CD4-positive, alpha-beta T cell (primary cell): ENCODE data around the gene LRPAP1. TPM values are rescaled to one million over a fixed set of nuclear protein-coding genes. Genes with fewer than 3 reads are reported as not detected.

Experiments used
- ATAC-seq: fragments of 200-7000 bp; cut with Tn5 transposase; one replicate; pipeline ENCODE4 v1.10.0; 2022; ENCODE audit warnings: mild to moderate bottlenecking; ENCODE audit not compliant: poor library complexity
- CTCF ChIA-PET: fragments of 350-600 bp; sonication (Branson Sonifier 250); formaldehyde crosslinking; loops from one replicate; lab custom pipeline; 2021; ENCODE audit warnings: antibody characterized with exemption, inconsistent platforms; lab: Charles Lee
- POLR2A ChIA-PET: fragments of 350-600 bp; sonication (Branson Sonifier 250); formaldehyde crosslinking; loops from one replicate; lab custom pipeline; 2021; ENCODE audit warnings: antibody characterized with exemption, inconsistent platforms; lab: Charles Lee
- DNase-seq, 14 experiments: peaks; one replicate each; pipeline ENCODE4 v3.0.0-alpha.2; 2013 to 2020; ENCODE audit warnings: mixed read lengths in 2 of 14
- H3K27ac ChIP-seq, 2 donors: one replicate each; pipeline versions ENCODE4 v1.5.1 to v1.7.0; 2013; ENCODE audit warnings: low read length in 2 of 2, low read depth in 1 of 2, mild to moderate bottlenecking in 1 of 2
- H3K27me3 ChIP-seq, 2 experiments: 1 replicate in 1 of 2; 2 replicates in 1 of 2; pipeline versions ENCODE4 v1.6.1 to v1.7.0; 2013; ENCODE audit warnings: low read length in 2 of 2, control low read depth in 1 of 2, mild to moderate bottlenecking in 1 of 2, moderate library complexity in 1 of 2; ENCODE audit not compliant: insufficient read depth in 2 of 2, control insufficient read depth in 1 of 2
- H3K36me3 ChIP-seq: one replicate; pipeline ENCODE4 v1.6.1; 2013; ENCODE audit warnings: low read length, control low read depth; ENCODE audit not compliant: insufficient read depth
- H3K4me1 ChIP-seq: one replicate; pipeline ENCODE4 v1.6.1; 2013; ENCODE audit warnings: low read length, control low read depth; ENCODE audit not compliant: insufficient read depth
- H3K4me3 ChIP-seq: one replicate; pipeline ENCODE4 v1.5.1; 2013; ENCODE audit warnings: mild to moderate bottlenecking, low read length, moderate library complexity
- H3K9me3 ChIP-seq, 2 experiments: 1 replicate in 1 of 2; 2 replicates in 1 of 2; pipeline versions ENCODE4 v1.6.1 to v1.7.0; 2013; ENCODE audit warnings: low read length in 2 of 2, mild to moderate bottlenecking in 2 of 2, control low read depth in 1 of 2, moderate library complexity in 1 of 2; ENCODE audit not compliant: control insufficient read depth in 1 of 2, insufficient read depth in 1 of 2
- H3K27ac Mint-ChIP-seq: one replicate; pipeline ENCODE4 v1.8.0; 2020; ENCODE audit warnings: mixed read lengths
- H3K27me3 Mint-ChIP-seq: one replicate; pipeline ENCODE4 v1.8.0; 2021; ENCODE audit warnings: mixed read lengths
- H3K36me3 Mint-ChIP-seq: one replicate; pipeline ENCODE4 v1.8.0; 2021; ENCODE audit warnings: low read depth, mixed read lengths
- H3K4me1 Mint-ChIP-seq: one replicate; pipeline ENCODE4 v1.8.0; 2021; ENCODE audit warnings: low read depth, mixed read lengths
- H3K4me3 Mint-ChIP-seq: one replicate; pipeline ENCODE4 v1.8.0; 2020; ENCODE audit warnings: mild to moderate bottlenecking, mixed read lengths
- H3K9me3 Mint-ChIP-seq: one replicate; pipeline ENCODE4 v1.8.0; 2020; ENCODE audit warnings: mixed read lengths
- intact Hi-C, 2 experiments: fragments of 100-400 bp; cut with DNase I in 1 of 2; cut with micrococcal nuclease in 1 of 2; formaldehyde crosslinking; loops; one replicate each; pipeline versions ENCODE4 v1.15.1 to v1.9.0; 2023 to 2025; cut with DNase I, micrococcal nuclease
- total RNA-seq, 174 experiments: library from RNA in 2 of 174; stranded (reverse) in 2 of 174; gene quantifications; one replicate each; pipeline ENCODE4 v1.2.3 and lab custom pipeline; 2021 to 2026
- TF ChIP-seq, protein P1 (sequence below): fragments of 200-600 bp; IDR thresholded peaks from one replicate; pipeline ENCODE4 v1.8.0; 2022; ENCODE audit warnings: antibody characterized with exemption, mild to moderate bottlenecking

The LRPAP1 gene
- total RNA-seq, 2 experiments from 2014 or later, result 84.2 to 88.0 TPM

DNA sequence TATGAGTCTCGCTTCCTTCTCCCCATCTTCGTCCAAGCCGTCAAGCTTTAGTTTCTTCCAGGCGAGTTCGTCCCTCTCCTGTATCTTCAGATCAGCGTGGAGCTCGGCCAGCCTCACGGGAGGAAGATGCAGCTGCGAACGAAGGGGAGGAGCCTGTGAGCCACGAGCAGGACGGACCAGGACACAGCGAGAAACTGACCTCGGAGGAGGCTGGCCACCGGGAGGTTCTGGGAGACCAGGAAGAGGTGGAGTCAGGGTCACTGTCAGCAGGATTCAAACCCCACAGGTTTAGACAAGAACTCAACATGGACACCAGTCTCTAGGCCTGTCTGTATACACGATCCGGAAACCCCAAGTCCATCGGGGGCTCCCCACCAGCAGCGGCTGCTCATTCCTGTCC is 7.3 kb downstream of the LRPAP1 start:
- peak in 1 of 14 experiments; percentile 10 for DNase-seq
- ChIA-PET POLR2A (no interaction called here), CTCF (no interaction called here)
- peak overlapping the region; percentile 20 for H3K4me3 Mint-ChIP-seq
- H3K27ac Mint-ChIP-seq, result no peak overlapping the region
- Histone ChIP-seq H3K36me3 (peaks cover 81% of the 10 kb centered on the region), H3K4me1 (peaks cover 27% of the 10 kb centered on the region), H3K27ac (no peak overlapping the region), H3K27me3 (no peaks in the 10 kb centered on the region), H3K9me3 (no peaks in the 10 kb centered on the region), H3K4me3 (no peak overlapping the region)
- H3K4me1 Mint-ChIP-seq, result peaks cover 20% of the 10 kb centered on the region
- no peaks in the 10 kb centered on the region for H3K9me3 Mint-ChIP-seq
- intact Hi-C loops, result no loop called here
- TF ChIP-seq, protein P1, sequence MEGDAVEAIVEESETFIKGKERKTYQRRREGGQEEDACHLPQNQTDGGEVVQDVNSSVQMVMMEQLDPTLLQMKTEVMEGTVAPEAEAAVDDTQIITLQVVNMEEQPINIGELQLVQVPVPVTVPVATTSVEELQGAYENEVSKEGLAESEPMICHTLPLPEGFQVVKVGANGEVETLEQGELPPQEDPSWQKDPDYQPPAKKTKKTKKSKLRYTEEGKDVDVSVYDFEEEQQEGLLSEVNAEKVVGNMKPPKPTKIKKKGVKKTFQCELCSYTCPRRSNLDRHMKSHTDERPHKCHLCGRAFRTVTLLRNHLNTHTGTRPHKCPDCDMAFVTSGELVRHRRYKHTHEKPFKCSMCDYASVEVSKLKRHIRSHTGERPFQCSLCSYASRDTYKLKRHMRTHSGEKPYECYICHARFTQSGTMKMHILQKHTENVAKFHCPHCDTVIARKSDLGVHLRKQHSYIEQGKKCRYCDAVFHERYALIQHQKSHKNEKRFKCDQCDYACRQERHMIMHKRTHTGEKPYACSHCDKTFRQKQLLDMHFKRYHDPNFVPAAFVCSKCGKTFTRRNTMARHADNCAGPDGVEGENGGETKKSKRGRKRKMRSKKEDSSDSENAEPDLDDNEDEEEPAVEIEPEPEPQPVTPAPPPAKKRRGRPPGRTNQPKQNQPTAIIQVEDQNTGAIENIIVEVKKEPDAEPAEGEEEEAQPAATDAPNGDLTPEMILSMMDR, result no peak
- H3K36me3 Mint-ChIP-seq, result peaks cover 69% of the 10 kb centered on the region
- no peaks in the 10 kb centered on the region for H3K27me3 Mint-ChIP-seq
- no peak for ATAC-seq

DNA sequence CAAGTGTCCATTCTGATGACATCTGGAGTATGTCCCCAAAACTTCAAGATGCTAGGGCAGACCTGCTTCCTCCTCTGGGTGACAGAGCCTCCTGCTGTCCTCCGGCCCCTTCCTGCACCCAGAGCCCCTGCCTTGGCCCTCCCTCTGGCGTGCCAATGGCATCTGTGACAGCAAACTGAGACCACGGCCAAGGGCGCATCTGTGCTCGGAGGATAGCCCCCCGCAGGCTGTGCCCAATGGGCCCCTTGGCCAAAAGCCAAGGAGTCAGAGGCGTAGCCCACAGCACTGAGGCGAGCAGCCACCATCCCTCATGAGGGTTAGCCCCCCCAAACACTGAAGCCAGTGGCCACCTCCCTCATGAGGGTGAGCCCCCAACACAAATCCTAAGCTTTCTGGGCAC is 7.9 kb downstream of the LRPAP1 start:
- no peak overlapping the region for H3K4me3 ChIP-seq
- TF ChIP-seq, protein P1, result no peak
- Mint-ChIP-seq H3K27me3 (no peaks in the 10 kb centered on the region), H3K36me3 (peaks cover 69% of the 10 kb centered on the region), H3K4me1 (peaks cover 16% of the 10 kb centered on the region), H3K27ac (no peak overlapping the region), H3K9me3 (no peaks in the 10 kb centered on the region), H3K4me3 (no peak overlapping the region)
- ATAC-seq (no peak), DNase-seq (peak in 1 of 14 experiments; percentile 17)
- no peaks in the 10 kb centered on the region for H3K27me3 ChIP-seq
- CTCF ChIA-PET, result no interaction called here
- H3K36me3 ChIP-seq, result peaks cover 81% of the 10 kb centered on the region
- no peak overlapping the region for H3K27ac ChIP-seq
- POLR2A ChIA-PET, result no interaction called here
- intact Hi-C loops, result no loop called here
- H3K4me1 ChIP-seq, result peaks cover 21% of the 10 kb centered on the region
- no peaks in the 10 kb centered on the region for H3K9me3 ChIP-seq

DNA sequence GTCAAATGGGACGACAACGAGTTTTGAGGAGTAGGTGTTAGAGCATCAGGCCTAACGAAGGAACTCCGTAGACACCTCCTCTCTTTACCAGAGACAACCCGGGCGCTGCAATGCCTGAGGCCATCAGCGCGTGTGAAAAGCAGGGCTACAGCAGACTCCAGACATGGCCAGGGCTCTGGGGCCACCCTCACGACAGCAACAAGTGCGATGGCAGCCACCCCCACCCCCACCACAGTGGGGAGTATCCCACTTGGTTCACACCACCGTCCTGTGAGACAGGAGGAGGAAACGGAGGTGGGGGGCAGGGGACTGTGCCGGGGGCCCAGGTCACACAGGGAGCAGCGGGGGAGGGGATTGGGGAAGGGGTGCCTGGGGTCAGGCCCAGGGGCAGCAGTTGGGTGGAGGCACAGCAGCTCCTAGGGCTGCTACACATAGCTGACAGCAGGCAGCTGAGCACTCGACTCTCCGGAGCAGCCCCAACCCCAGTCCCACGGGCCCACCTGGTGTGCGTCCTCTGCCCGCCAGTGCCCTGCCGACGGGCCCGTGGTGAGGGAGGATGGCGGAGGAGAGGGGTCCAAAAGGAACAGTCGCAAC is 8.5 kb downstream of the LRPAP1 start:
- H3K27ac Mint-ChIP-seq, result no peak overlapping the region
- Histone ChIP-seq H3K36me3 (peaks cover 82% of the 10 kb centered on the region), H3K4me1 (peaks cover 18% of the 10 kb centered on the region), H3K27me3 (no peaks in the 10 kb centered on the region), H3K4me3 (no peak overlapping the region), H3K9me3 (no peaks in the 10 kb centered on the region), H3K27ac (no peak overlapping the region)
- intact Hi-C loops, result no loop called here
- peak in 2 of 14 experiments; percentile 0 to 15 for DNase-seq
- no peaks in the 10 kb centered on the region for H3K27me3 Mint-ChIP-seq
- TF ChIP-seq, protein P1, result no peak
- peaks cover 16% of the 10 kb centered on the region for H3K4me1 Mint-ChIP-seq
- ATAC-seq, result no peak
- H3K4me3 Mint-ChIP-seq, result no peak overlapping the region
- POLR2A ChIA-PET, result no interaction called here
- no peaks in the 10 kb centered on the region for H3K9me3 Mint-ChIP-seq
- peaks cover 76% of the 10 kb centered on the region for H3K36me3 Mint-ChIP-seq
- CTCF ChIA-PET, result no interaction called here
